ENCODE data around the gene MARK1. TPM values are rescaled to one million over a fixed set of nuclear protein-coding genes. Genes with fewer than 3 reads are reported as not detected.
"Not testable (repeated sequence)": the region's sequence is repeated elsewhere in the genome, so short reads cannot be mapped to it uniquely, and the experiment has no call there.

MARK1 gene
- total and polyA plus RNA-seq, 9 of the 15 experiments (the other 6 are each of a cell fraction or from before 2014, with no cell fraction given) = not detected

DNA sequence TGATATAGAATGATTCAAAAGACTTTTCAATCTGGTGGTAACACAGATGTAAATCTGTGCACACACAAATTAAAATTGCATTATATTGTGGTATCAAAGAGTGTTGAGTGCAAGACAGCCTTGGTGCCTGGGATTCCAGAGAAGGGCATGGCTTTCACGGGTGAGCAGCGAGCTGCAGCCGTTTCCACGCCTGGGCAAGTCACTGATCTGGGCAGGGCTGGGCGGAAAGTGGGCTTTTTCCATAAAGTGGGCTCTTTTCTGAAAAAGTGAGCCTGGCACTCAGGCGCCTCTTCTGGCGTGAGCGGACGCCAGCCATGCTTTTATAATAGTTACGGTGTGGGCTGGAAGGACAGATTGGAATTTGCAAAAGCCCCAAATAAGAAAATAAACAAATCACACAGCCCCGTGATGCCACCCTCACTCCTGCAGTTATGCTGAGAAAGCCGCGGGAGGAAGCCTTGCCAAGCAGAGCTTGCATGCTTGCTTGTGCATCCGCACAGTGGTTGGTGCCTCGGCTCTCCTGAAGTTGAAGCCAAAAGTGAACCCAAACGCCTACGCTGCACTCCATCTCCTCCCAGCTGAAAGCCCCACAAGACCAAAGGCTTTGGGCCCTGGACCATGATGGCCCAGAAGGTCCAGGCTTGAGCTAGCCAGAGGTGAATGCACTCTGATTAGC, 155.1 kb downstream of the MARK1 start:
- POLR2A ChIA-PET = no interaction called here
- 2% methylated on average over 17 of the region's 17 CpGs for whole genome bisulfite sequencing (ENCODE audit: insufficient coverage, low coverage, missing lambda C conversion rate)
- FAIRE-seq = no peak

DNA sequence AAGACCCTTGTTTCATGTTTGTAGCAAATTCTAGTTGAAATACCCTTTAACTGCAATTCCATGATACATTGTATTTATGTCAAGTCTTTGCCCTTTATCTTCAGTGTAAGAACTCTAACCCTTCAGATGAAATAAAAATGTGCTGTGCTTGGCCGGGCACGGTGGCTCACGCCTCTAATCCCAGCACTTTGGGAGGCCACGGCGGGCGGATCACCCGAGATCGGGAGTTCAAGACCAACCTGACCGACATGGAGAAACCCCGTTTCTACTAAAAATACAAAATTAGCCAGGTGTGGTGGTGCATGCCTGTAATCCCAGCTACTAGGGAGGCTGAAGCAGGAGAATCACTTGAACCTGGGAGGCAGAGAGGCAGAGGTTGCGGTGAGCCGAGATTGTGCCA, 155.8 kb downstream of the MARK1 start:
- DNase-seq (ENCODE audit: extremely low read depth in 1 of 4, low spot score in 3 of 4); CTCF ChIA-PET (ENCODE audit: low intra/inter-chr PET ratio); FAIRE-seq; H4K20me1 ChIP-seq (replicated peaks; ENCODE audit: control insufficient read depth, insufficient read depth, low read length); BruUV-seq (replicated peaks); H3K27ac ChIP-seq (ENCODE audit: extremely low read depth, low read depth, low read length); H3K36me3 ChIP-seq (ENCODE audit: control insufficient read depth, insufficient read depth, low read length); POLR2A ChIA-PET; H3K4me1 ChIP-seq (replicated peaks in 1 of 2; ENCODE audit: control insufficient read depth in 2 of 2, insufficient read depth in 2 of 2, low read length in 2 of 2); intact Hi-C loops (cut with micrococcal nuclease); in situ Hi-C loops (cut with MboI); H3K79me2 ChIP-seq (ENCODE audit: control insufficient read depth, insufficient read depth, low read length); H2AFZ ChIP-seq (ENCODE audit: low read depth, low read length); H3K4me2 ChIP-seq (ENCODE audit: insufficient read depth, low read length); H3K9me1 ChIP-seq (ENCODE audit: control insufficient read depth, insufficient read depth, low read length); H3K9me3 ChIP-seq (replicated peaks; ENCODE audit: control insufficient read depth, insufficient read depth, low read depth, low read length); H3K9ac ChIP-seq (ENCODE audit: insufficient read depth in 1 of 2, low read depth in 2 of 2, low read length in 2 of 2); H3K4me3 ChIP-seq; ATAC-seq: not testable (repeated sequence)
- H3K27me3 ChIP-seq (ENCODE audit: control insufficient read depth in 2 of 2, insufficient read depth in 2 of 2, low read length in 2 of 2) = peaks cover 2 to 14% of the 10 kb centered on the region in 2 experiments; a peak in 2 of 5 replicates
- 2% methylated on average over 12 of the region's 12 CpGs for WGBS (ENCODE audit: insufficient coverage, low coverage, missing lambda C conversion rate)

More for the DNA sequence above, 155.1 kb downstream of the MARK1 start:
- Histone ChIP-seq H4K20me1 (replicated peaks; ENCODE audit: control insufficient read depth, insufficient read depth, low read length) (no peaks in the 10 kb centered on the region), H3K79me2 (ENCODE audit: control insufficient read depth, insufficient read depth, low read length) (no peaks in the 10 kb centered on the region), H2AFZ (ENCODE audit: low read depth, low read length) (no peak overlapping the region), H3K9ac (ENCODE audit: insufficient read depth in 1 of 2, low read depth in 2 of 2, low read length in 2 of 2) (no peak overlapping the region), H3K4me2 (ENCODE audit: insufficient read depth, low read length) (no peak overlapping the region), H3K27me3 (ENCODE audit: control insufficient read depth in 2 of 2, insufficient read depth in 2 of 2, low read length in 2 of 2) (peaks cover 2 to 14% of the 10 kb centered on the region in 2 experiments; a peak in 2 of 5 replicates), H3K4me1 (replicated peaks in 1 of 2; ENCODE audit: control insufficient read depth in 2 of 2, insufficient read depth in 2 of 2, low read length in 2 of 2) (no peaks in the 10 kb centered on the region), H3K27ac (ENCODE audit: extremely low read depth, low read depth, low read length) (no peak overlapping the region), H3K36me3 (ENCODE audit: control insufficient read depth, insufficient read depth, low read length) (no peaks in the 10 kb centered on the region), H3K9me3 (replicated peaks; ENCODE audit: control insufficient read depth, insufficient read depth, low read depth, low read length) (no peaks in the 10 kb centered on the region), H3K9me1 (ENCODE audit: control insufficient read depth, insufficient read depth, low read length) (no peaks in the 10 kb centered on the region), H3K4me3 (no peak overlapping the region)
- in situ Hi-C loops (cut with MboI) (no loop called here), intact Hi-C loops (cut with micrococcal nuclease) (no loop called here)
- BruUV-seq (replicated peaks) = no TSS peak
- DNase-seq (ENCODE audit: extremely low read depth in 1 of 4, low spot score in 3 of 4) (no peak), ATAC-seq (no peak)
- CTCF ChIA-PET (ENCODE audit: low intra/inter-chr PET ratio) = no interaction called here
- TF ChIP-seq HCFC1 (IDR thresholded peaks at IDR 0.05; ENCODE audit: low read depth, low read length) (no peak), ZNF24 (IDR thresholded peaks at IDR 0.05) (no peak), CEBPG (CRISPR knock-in tag; IDR thresholded peaks at IDR 0.05) (no peak), CEBPG (tag; conservative IDR thresholded peaks at IDR 0.05 in 1 of 2, IDR thresholded peaks at IDR 0.05 in 1 of 2) (no peak), TEAD4 (IDR thresholded peaks at IDR 0.05; ENCODE audit: low read length) (no peak), TEAD4 (CRISPR knock-in tag; IDR thresholded peaks at IDR 0.05; ENCODE audit: borderline replicate concordance) (no peak), TSC22D4 (tag; IDR thresholded peaks at IDR 0.05) (no peak), HDAC6 (IDR thresholded peaks at IDR 0.05; ENCODE audit: low read depth, low read length) (no peak), NR2C2 (CRISPR knock-in tag; IDR thresholded peaks at IDR 0.05) (no peak), NR2C2 (tag; IDR thresholded peaks at IDR 0.05) (no peak), PURB (CRISPR knock-in tag; IDR thresholded peaks at IDR 0.05; ENCODE audit: low read depth) (no peak)
- TF ChIP-seq, protein P1, sequence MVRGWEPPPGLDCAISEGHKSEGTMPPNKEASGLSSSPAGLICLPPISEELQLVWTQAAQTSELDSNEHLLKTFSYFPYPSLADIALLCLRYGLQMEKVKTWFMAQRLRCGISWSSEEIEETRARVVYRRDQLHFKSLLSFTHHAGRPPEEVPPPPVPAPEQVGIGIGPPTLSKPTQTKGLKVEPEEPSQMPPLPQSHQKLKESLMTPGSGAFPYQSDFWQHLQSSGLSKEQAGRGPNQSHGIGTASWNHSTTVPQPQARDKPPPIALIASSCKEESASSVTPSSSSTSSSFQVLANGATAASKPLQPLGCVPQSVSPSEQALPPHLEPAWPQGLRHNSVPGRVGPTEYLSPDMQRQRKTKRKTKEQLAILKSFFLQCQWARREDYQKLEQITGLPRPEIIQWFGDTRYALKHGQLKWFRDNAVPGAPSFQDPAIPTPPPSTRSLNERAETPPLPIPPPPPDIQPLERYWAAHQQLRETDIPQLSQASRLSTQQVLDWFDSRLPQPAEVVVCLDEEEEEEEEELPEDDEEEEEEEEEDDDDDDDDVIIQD (CRISPR knock-in tag; IDR thresholded peaks at IDR 0.05) = no peak
- TF ChIP-seq, protein P2, sequence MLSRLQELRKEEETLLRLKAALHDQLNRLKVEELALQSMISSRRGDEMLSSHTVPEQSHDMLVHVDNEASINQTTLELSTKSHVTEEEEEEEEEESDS (CRISPR knock-in tag; IDR thresholded peaks at IDR 0.05) = no peak
- TF ChIP-seq, protein P3, sequence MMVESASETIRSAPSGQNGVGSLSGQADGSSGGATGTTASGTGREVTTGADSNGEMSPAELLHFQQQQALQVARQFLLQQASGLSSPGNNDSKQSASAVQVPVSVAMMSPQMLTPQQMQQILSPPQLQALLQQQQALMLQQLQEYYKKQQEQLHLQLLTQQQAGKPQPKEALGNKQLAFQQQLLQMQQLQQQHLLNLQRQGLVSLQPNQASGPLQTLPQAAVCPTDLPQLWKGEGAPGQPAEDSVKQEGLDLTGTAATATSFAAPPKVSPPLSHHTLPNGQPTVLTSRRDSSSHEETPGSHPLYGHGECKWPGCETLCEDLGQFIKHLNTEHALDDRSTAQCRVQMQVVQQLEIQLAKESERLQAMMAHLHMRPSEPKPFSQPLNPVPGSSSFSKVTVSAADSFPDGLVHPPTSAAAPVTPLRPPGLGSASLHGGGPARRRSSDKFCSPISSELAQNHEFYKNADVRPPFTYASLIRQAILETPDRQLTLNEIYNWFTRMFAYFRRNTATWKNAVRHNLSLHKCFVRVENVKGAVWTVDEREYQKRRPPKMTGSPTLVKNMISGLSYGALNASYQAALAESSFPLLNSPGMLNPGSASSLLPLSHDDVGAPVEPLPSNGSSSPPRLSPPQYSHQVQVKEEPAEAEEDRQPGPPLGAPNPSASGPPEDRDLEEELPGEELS (CRISPR knock-in tag; IDR thresholded peaks at IDR 0.05; ENCODE audit: borderline replicate concordance) = no peak

All from K562 (cell line).